H1 (cell line): ENCODE results near the gene CRYGD.

Experiments
- ATF3 ChIP-seq: IDR thresholded peaks from 2 replicates; pipeline ENCODE4 v1.6.1; 2011; ENCODE audit warnings: low read depth, mild to moderate bottlenecking, low read length; ENCODE audit not compliant: insufficient read depth
- CTCF ChIP-seq, 3 experiments: IDR thresholded peaks; 1 replicate in 2 of 3; 2 replicates in 1 of 3; pipeline versions ENCODE4 v1.5.1 to v1.6.1; 2011; ENCODE audit warnings: low read length in 3 of 3, mild to moderate bottlenecking in 3 of 3, inconsistent platforms in 2 of 3, low read depth in 1 of 3, moderate library complexity in 1 of 3; ENCODE audit not compliant: insufficient read depth in 1 of 3; ENCODE audit errors: control extremely low read depth in 1 of 3
- EZH2 ChIP-seq: fragments of 200-600 bp; sonication (generic); IDR thresholded peaks from 2 replicates; pipeline ENCODE4 v1.7.1; 2012; ENCODE audit warnings: low read depth, mild to moderate bottlenecking, moderate library complexity, low read length, inconsistent platforms; ENCODE audit not compliant: severe bottlenecking
- POLR2A ChIP-seq, 2 experiments: IDR thresholded peaks; 1 replicate in 1 of 2; 2 replicates in 1 of 2; pipeline ENCODE4 v1.6.1; 2011; ENCODE audit warnings: low read depth in 2 of 2, low read length in 2 of 2, mild to moderate bottlenecking in 2 of 2; ENCODE audit errors: control extremely low read depth in 1 of 2
- POLR2AphosphoS5 ChIP-seq: IDR thresholded peaks from 2 replicates; pipeline ENCODE4 v1.6.1; 2011; ENCODE audit warnings: low read depth, low read length
- TBP ChIP-seq: IDR thresholded peaks from 2 replicates; pipeline ENCODE4 v1.6.1; 2011; ENCODE audit warnings: low read depth, low read length, improper control_type of control experiment
- YY1 ChIP-seq: IDR thresholded peaks from 2 replicates; pipeline ENCODE4 v1.6.1; 2011; ENCODE audit warnings: low read depth, mild to moderate bottlenecking, low read length

DNA sequence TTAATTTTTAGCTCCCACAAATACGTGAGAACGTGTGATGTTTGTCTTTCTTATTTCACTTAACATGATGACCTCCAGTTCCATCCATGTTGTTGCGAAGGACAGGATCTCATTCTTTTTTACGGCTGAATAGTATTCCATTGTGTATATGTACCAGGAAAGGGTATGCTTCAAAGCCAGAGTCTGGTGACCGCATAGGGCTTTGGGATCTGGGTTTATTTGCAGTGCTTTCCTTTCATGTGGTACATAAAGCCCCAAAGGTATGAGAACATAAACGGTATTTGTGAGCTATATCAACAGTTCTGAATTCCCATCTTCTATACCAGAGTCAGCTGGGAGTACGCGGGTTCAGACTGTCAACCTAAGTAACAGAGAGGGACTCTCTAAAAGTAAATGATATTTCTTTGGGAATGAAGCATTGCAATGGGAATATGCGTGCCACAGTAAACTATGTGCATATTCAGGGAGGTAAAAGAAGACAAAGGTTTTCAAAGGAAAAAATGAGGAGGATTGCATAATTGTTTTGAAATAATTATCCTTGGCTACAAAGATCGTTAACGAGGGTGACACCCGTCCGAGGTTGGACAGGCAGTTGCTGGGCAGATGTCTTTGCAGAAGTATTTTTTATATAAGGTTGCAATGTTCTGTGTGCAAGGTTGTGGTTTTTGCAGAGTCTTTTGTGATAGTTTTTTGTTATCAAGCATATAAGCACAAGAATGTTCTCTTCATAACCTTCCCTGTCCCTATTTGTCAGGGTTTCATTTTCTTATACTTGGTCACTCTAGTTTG, 24.4 kb downstream of the CRYGD start:
- TF ChIP-seq YY1 (no peak), POLR2A (IDR thresholded peaks at IDR 0.05; ENCODE audit: control extremely low read depth in 1 of 2, low read depth in 2 of 2, low read length in 2 of 2) (no peak), CTCF (IDR thresholded peaks at IDR 0.05; ENCODE audit: control extremely low read depth in 1 of 3, insufficient read depth in 1 of 3, low read depth in 1 of 3, low read length in 3 of 3) (no peak), POLR2AphosphoS5 (no peak), TBP (no peak), ATF3 (no peak), EZH2 (no peak)
